ENCODE data around the gene KHSRP.
"Not testable (repeated sequence)": the region's sequence is repeated elsewhere in the genome, so short reads cannot be mapped to it uniquely, and the experiment has no call there.

Gene KHSRP

DNA sequence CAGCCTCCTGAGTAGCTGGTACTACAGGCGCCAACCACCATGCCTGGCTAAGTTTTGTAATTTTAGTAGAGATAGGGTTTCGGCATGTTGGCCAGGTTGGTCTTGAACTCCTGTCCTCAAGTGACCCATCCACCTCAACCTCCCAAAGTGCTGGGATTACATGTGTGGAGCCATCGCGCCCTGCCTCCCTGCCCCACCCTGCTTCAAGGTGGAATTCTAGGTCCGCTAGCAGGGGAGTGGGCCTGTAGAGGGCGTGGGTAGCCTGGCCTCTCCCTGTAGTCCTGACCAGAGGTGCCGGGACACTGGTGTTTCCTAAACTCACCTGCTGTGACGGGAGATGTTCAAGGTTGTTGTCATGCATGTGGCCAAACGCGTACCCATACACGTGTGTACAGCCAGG, 8.6 kb upstream of the KHSRP start:
- in situ Hi-C loops (cut with HindIII; ENCODE audit: low pct_ligation_motif_present, low sequenced_read_pairs): no loop called here
- Histone ChIP-seq H3K27ac (no peak overlapping the region), H3K4me3 (ENCODE audit: low read depth, low read length) (no peak overlapping the region), H3K27me3 (replicated peaks) (no peaks in the 10 kb centered on the region), H3K36me3 (replicated peaks) (no peaks in the 10 kb centered on the region)
- no peak for DNase-seq
- TF ChIP-seq, protein P1, sequence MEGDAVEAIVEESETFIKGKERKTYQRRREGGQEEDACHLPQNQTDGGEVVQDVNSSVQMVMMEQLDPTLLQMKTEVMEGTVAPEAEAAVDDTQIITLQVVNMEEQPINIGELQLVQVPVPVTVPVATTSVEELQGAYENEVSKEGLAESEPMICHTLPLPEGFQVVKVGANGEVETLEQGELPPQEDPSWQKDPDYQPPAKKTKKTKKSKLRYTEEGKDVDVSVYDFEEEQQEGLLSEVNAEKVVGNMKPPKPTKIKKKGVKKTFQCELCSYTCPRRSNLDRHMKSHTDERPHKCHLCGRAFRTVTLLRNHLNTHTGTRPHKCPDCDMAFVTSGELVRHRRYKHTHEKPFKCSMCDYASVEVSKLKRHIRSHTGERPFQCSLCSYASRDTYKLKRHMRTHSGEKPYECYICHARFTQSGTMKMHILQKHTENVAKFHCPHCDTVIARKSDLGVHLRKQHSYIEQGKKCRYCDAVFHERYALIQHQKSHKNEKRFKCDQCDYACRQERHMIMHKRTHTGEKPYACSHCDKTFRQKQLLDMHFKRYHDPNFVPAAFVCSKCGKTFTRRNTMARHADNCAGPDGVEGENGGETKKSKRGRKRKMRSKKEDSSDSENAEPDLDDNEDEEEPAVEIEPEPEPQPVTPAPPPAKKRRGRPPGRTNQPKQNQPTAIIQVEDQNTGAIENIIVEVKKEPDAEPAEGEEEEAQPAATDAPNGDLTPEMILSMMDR (IDR thresholded peaks at IDR 0.05; ENCODE audit: low read depth, low read length, missing control alignments): no peak

DNA sequence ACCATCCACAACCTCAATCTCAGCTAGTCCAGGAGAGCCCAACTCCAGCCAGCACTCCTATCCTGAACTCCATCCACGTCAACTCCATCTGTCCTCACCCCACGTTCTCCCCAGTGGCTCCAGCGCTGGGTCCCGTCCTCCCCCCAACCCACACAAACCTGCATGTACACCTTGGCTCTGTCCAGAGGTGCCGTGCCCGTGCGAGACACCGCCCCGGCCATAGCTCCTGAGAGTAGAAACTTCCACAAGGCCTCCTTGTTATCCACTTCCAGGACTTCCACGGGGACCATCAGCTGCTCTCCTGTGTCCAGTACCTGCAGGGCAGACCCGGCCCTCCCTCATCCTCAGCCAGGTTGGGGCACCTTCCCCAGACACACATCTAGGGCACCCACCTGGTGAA, 7.3 kb upstream of the KHSRP start:
- TF ChIP-seq, protein P1 (IDR thresholded peaks at IDR 0.05; ENCODE audit: low read depth, low read length, missing control alignments): no peak
- in situ Hi-C loops (cut with HindIII; ENCODE audit: low pct_ligation_motif_present, low sequenced_read_pairs): no loop called here
- DNase-seq: no peak
- no peaks in the 10 kb centered on the region for H3K36me3 ChIP-seq (replicated peaks)
- H3K27ac ChIP-seq: no peak overlapping the region
- H3K4me3 ChIP-seq (ENCODE audit: low read depth, low read length): no peak overlapping the region
- H3K27me3 ChIP-seq (replicated peaks): no peaks in the 10 kb centered on the region

DNA sequence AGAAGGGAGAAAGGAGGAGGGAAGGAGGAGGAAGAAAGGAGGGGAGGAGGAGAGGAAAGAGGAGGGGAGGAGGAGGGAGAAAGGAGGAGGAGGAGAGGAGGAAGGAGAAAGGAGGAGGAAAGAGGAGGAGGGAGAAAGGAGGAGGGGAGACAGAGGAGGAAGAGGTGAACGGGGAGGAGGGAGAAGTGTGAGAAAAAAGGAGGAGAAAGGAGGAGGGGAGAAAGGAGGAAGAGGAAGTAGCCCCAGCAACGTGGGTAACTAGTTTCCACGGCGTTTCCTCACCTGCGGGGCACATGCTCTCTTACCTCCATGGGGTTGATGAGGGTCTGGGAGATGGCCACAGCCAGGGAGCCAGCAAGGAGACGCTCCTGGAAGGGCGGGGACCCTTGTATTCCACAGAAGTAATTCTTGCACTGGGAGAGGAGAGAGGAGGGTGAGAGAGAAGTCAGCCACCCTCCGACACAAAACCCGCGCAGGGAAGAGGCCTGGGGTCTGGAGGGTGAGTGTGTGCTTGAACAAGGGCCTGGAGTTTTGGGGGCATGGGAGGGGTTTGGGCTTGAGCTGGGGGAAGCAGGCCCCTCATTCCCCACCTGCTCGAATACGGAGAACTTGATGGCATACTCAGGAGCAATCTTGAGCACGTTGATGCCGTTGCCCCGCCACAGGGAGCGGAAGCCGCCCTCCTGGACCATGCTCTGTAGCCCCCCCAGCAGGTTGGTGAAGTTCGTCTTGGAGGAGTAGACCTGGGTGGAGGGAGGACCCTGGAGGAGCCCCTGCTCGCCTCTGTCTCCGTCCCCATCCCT, 5.0 kb upstream of the KHSRP start:
- H3K27me3 ChIP-seq (replicated peaks): no peaks in the 10 kb centered on the region
- in situ Hi-C loops (cut with HindIII; ENCODE audit: low pct_ligation_motif_present, low sequenced_read_pairs): no loop called here
- H3K4me3 ChIP-seq (ENCODE audit: low read depth, low read length): no peak overlapping the region
- no peak for DNase-seq
- no peak overlapping the region for H3K27ac ChIP-seq
- no peaks in the 10 kb centered on the region for H3K36me3 ChIP-seq (replicated peaks)
- TF ChIP-seq, protein P1 (IDR thresholded peaks at IDR 0.05; ENCODE audit: low read depth, low read length, missing control alignments): no peak

DNA sequence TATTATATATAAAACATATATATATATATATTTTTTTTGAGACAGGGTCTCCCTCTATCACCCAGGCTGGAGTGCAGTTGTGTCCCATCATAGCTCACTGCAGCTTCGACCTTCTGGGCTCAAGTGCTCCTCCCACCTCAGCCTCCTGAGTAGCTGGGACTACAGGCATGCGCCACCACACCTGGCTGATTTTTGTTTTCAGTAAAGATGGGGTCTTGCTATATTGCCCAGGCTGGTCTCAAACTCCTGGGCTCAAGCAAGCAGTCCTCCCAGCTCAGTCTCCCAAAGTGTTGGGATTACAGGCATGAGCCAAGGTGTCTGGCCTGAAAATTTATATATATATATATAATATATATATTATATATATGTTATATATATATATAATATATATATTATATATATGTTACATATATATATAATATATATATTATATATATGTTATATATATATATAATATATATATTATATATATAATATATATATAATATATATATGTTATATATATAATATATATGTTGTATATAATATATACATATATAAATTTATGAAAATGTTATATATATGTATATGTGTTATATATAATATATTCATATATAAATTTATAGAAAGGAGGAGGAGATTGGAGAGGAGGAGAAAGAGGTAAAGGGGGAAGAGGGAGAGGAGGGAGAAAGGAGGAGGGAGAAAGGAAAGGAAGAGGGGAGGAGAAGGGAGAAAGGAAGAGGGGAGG, 4.2 kb upstream of the KHSRP start:
- H3K27ac ChIP-seq; H3K36me3 ChIP-seq (replicated peaks); H3K27me3 ChIP-seq (replicated peaks); in situ Hi-C loops (cut with HindIII; ENCODE audit: low pct_ligation_motif_present, low sequenced_read_pairs); H3K4me3 ChIP-seq (ENCODE audit: low read depth, low read length); DNase-seq: not testable (repeated sequence)

DNA sequence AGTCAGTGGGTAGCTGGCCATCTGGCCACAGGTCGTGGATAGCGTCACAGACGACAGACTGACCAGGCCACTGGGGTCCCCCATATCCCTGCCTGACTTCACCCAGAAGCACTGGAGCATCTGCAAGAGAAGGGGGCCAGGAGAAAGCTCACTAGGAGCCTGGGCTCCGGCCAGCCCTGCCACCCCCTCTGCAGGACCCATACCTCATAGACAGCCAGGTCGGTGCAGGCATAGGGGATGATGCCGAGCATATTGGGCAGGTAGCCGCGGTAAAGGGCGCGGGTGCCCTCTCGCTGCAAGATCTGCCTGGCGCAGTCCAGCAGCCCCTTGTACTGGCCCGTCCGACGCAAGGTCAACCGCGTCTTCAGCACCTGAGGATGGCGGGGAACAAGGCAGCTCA, 2.5 kb upstream of the KHSRP start:
- Histone ChIP-seq H3K27ac (no peak overlapping the region), H3K4me3 (ENCODE audit: low read depth, low read length) (no peak overlapping the region), H3K36me3 (replicated peaks) (peaks cover under 1% of the 10 kb centered on the region), H3K27me3 (replicated peaks) (no peaks in the 10 kb centered on the region)
- TF ChIP-seq, protein P1 (IDR thresholded peaks at IDR 0.05; ENCODE audit: low read depth, low read length, missing control alignments): no peak
- in situ Hi-C loops (cut with HindIII; ENCODE audit: low pct_ligation_motif_present, low sequenced_read_pairs): no loop called here
- DNase-seq: no peak

DNA sequence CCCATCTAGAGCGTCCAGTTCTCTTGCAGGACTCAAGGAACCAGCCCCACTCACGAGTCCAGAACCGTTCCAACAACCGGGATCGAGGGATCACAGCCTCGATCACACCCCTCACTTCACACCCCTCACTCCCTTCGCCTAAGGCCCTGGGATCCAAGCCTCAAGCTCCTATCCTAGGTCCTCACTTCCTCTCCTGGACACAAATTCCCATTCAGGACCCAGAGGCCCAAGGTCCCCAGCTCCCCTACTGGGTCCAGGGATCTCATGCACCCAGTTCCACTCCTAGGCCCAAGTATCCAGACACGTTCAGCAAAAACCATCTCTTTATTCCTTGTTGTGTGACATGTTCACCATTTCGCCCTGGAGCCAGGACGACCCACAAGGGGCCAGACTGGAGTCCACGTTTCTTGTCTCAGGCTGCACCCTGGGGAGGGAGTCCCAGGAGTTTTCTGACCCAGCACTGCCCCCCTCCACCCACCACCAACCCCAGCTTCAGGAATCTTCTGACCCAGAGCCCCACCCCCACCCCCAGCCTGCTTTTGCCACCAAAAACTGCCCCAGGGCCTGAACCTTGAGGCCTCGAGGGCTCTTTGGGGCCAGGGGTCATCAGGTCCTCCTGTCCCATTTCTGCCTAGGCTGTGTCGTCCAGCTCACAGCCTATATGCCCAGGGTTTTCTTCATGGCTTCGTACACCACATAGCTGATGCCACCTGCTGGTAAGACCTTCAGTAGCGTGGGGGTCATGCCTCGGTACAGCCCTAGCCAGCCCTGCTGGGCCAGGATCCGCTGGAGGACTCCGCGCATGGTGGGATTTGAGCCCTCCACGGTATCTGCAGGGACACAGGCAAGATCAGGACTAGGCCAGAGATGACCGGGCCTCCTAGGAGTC, 1.4 kb upstream of the KHSRP start:
- no peak for DNase-seq
- Histone ChIP-seq H3K27me3 (replicated peaks) (no peaks in the 10 kb centered on the region), H3K4me3 (ENCODE audit: low read depth, low read length) (no peak overlapping the region), H3K27ac (peak overlapping the region; percentile 43), H3K36me3 (replicated peaks) (peaks cover 7% of the 10 kb centered on the region)
- TF ChIP-seq, protein P1 (IDR thresholded peaks at IDR 0.05; ENCODE audit: low read depth, low read length, missing control alignments): peak; percentile 2
- in situ Hi-C loops (cut with HindIII; ENCODE audit: low pct_ligation_motif_present, low sequenced_read_pairs): no loop called here
